ENCODE results near the gene ULBP1.

GRCh38 chr6:150004101-150004782 lies 40.5 kb downstream of the ULBP1 start:
- TF ChIP-seq, protein P1, sequence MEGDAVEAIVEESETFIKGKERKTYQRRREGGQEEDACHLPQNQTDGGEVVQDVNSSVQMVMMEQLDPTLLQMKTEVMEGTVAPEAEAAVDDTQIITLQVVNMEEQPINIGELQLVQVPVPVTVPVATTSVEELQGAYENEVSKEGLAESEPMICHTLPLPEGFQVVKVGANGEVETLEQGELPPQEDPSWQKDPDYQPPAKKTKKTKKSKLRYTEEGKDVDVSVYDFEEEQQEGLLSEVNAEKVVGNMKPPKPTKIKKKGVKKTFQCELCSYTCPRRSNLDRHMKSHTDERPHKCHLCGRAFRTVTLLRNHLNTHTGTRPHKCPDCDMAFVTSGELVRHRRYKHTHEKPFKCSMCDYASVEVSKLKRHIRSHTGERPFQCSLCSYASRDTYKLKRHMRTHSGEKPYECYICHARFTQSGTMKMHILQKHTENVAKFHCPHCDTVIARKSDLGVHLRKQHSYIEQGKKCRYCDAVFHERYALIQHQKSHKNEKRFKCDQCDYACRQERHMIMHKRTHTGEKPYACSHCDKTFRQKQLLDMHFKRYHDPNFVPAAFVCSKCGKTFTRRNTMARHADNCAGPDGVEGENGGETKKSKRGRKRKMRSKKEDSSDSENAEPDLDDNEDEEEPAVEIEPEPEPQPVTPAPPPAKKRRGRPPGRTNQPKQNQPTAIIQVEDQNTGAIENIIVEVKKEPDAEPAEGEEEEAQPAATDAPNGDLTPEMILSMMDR (IDR thresholded peaks at IDR 0.05) = no peak
- no peak for TF ChIP-seq POLR2A (IDR thresholded peaks at IDR 0.05)
